A549 (cell line): ENCODE data around the gene NACC2.
"Not testable (repeated sequence)": the region's sequence is repeated elsewhere in the genome, so short reads cannot be mapped to it uniquely, and the experiment has no call there.

ENCODE experiments used
- BCL3 ChIP-seq: fragments of >200 bp; sonication (Bioruptor Twin); formaldehyde crosslinking; IDR thresholded peaks from 3 replicates; pipeline ENCODE4 v1.6.1; 2016
- CTCF ChIP-seq: fragments of >200 bp; sonication (Bioruptor Twin); formaldehyde crosslinking; IDR thresholded peaks from 3 replicates; pipeline ENCODE4 v1.5.1; 2016
- EP300 ChIP-seq, 2 experiments: fragments of >200 bp; sonication (Bioruptor Twin); formaldehyde crosslinking; IDR thresholded peaks; 2 replicates in 1 of 2; 3 replicates in 1 of 2; pipeline ENCODE4 v1.6.1; 2016 to 2017
- POLR2A ChIP-seq: IDR thresholded peaks from 2 replicates; pipeline ENCODE4 v1.6.1; 2012; ENCODE audit warnings: mild to moderate bottlenecking, low read length

DNA sequence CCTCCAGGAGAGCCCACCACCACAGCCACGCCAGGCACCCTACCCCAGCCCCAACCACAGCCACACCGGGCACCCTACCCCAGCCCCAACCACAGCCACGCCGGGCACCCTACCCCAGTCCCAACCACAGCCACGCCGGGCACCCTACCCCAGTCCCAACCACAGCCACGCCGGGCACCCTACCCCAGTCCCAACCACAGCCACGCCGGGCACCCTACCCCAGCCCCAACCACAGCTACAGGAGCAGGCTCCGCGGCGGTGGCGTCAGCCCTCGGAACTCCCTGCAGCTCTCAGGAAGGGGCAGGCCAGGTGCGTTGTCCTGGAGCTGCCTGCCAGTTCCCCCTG is 128.2 kb downstream of the NACC2 start:
- not testable (repeated sequence) for TF ChIP-seq BCL3; CTCF; EP300 (IDR thresholded peaks at IDR 0.05); POLR2A
